GM18873 (cell line): ENCODE data around the gene DNAI4.
A peak's percentile ranks its signal among the peaks of the same experiment; 100 is the strongest.
"Not testable (repeated sequence)": the region's sequence is repeated elsewhere in the genome, so short reads cannot be mapped to it uniquely, and the experiment has no call there.

Source experiments
- ATAC-seq: cut with Tn5 transposase; IDR thresholded peaks from one replicate; pipeline ENCODE4 v1.9.1; 2021; ENCODE audit warnings: mild to moderate bottlenecking, moderate library complexity, moderate number of reproducible peaks; ENCODE audit not compliant: unreplicated experiment, low FRiP score

DNAI4 gene

DNA sequence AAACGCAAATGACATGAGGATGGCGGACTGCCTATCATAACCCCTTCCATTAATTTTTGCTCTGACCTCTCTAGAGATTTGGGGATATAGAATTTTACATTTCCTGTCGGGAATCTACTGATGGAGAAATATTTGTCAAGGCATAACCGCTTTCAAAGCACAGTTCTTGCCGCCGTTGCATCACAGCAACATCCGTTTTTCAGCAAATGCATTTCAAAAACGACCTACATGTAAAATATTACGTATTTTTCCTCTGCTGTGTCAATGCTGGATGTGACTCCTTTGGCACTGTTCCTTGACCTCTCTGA lies 5.0 kb upstream of the DNAI4 start:
- no peak for ATAC-seq

DNA sequence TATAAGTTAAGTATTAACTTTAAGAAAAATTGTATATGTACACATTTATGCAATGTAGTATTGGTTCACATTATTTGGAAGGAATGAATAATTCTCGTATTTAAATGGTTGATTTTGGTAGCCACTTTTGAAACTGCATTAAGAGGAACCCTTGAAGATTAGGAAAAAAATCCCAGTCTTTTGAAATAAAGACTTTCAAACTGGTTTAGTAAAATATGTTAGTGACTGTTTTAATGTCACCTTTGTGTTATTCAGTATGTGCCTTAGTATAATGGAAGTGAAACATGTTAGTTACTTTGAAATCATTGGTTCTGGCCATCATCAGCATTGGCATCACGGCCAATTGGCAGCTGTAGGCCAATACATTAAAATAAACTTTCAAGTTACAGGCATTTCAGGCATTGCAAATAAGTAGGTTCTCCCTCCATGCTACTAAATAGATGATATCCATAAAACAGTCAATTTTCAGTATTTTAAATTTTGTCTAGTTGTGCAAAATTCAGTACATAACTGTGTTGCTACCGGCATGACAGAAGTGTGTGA lies 4.6 kb upstream of the DNAI4 start:
- no peak for ATAC-seq

DNA sequence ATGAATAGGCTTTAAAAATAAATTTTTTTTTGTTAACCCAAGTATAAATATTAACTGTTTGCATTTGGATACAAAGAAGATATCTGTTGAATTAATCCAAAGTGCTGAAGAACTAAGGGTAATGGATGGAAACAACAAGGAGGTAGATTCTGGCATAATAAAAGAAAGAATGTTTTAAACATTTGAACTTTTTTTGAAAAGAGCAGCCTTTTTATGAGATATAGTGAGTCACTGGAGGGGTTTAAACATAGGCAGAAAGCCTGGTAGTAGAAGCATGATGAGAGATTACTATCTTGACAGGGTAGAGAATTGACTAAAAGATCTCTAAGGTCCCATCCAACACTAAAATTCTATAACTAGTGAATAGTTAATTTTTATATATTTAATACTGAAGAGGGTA lies 2.9 kb upstream of the DNAI4 start:
- no peak for ATAC-seq

DNA sequence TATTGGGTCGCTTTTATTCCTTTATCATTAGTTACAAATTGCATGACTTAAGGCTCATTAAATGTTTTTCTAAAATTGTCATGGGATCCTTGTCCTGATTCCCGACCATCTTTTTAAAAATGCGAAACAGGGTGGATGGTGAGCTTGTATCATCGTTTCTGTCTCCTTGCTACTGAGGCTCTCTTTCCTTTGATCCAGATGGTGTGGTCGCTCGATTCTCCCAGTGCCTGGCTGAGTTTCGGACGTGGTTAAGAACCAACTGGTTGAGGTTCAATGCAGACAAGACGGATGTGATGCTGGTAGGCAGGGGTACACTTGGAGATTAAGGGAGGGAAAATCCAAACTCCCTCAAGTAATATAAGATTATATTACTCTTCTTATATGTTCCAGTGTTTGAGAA lies 1.3 kb upstream of the DNAI4 start:
- ATAC-seq: no peak

DNA sequence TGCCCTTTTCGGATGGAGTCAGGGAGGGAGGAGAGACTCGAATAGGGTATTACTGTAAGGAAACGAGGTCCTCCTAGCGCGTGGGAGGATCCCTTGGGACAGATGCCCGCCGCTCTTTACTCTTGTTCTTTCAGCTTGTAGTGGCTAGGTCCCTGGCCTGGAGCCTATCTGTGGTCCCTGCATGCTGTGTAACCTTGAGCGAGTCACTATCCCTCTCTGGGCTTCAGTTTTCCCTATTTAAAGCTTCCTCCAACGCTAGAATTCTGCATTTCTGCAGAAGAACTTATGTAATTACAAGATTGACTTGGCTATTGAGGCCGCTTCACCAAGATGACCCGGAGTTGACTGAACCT lies 878 bp upstream of the DNAI4 start:
- ATAC-seq: peak; percentile 1

DNA sequence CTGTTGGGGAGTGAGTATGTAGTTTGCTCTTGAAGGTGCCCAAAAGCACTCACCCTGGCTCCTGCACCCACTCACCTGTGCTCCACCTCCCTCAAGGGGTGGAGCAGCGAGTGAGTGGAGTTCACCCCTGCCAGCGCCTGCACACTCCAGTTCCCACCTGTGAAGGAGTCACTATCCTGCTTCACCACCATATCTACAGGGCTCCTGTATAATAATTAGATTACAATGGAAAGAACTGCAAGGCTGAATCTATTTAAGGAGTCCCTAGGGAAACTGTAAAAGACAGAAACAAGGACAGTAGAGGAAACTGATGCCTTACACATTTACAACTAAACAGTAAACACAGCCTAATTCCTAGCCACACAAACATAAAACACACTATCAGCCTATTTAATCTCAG lies 4.1 kb downstream of the DNAI4 start:
- ATAC-seq: no peak

DNA sequence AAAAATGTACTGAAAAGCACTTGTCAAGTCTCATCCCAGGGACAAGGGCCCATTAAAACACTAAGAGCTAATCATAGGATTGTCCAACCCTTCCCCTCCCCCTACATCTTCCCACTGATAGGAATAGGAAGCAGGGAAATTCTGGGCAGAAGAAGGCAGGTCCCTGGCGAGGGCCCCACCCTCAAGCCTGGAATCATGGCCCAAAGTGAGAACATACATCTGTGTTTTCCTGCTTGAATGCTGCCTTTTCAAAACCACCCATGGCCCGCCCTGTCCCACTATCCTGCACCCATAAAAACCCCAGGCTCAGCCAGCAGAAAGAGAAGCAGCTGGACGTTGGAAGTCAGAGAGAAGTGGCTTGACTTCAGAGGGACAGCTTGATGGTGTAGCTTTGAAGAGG lies 4.8 kb downstream of the DNAI4 start:
- ATAC-seq: no peak

DNA sequence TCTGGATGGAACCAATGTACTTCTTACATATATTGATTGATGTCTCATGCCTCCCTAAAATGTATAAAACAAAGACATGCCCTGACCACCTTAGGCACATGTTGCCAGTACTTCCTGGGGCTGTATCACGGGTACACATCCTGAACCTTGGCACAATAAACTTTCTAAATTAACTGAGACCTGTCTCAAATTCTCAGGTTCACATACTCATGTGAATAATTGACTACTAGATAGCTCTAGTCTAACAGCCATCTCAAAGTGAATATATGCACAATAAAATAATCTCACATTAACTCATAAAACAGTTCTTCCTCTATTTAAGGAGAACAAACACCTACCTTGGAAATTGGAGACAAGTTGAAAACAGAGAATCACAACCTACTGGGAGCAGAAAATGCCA lies 5.6 kb downstream of the DNAI4 start:
- no peak for ATAC-seq

DNA sequence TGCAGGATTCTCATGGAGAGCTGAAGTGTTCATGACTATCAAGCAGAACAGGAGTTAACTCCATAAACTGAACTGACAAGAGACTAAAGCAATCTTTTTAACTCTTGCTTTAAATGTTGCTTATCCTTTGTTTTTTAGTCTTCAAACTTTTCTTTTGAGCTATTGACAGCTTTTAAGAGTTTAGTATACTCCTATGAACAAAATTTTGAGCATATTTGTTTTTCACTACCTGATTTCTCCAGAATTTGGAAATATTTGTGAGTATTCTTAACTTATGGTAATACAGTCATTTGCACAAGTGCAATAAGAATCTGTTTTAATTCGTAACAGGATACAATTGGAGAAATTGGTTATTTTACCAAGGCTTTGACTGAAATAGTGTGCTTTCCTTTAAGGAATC lies 7.2 kb downstream of the DNAI4 start:
- ATAC-seq: no peak

DNA sequence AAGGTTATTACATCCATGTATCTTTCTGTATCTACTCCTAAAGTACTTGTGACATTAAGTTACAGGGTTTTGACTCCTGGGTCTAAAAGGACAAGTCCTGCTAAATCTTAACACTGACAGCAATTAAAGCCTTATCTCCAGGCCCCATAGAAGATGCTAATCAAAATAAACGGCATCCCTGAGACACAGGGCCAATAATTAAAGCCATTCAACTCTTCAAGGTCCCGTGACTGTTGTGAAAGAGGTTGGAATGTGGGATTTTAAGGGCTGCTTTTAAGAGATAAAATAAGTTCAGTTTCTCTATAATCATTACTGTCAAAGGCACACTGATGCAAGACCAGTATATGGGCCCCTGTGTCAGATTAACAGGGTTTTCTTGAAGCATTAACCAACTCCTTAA lies 8.3 kb downstream of the DNAI4 start:
- no peak for ATAC-seq

DNA sequence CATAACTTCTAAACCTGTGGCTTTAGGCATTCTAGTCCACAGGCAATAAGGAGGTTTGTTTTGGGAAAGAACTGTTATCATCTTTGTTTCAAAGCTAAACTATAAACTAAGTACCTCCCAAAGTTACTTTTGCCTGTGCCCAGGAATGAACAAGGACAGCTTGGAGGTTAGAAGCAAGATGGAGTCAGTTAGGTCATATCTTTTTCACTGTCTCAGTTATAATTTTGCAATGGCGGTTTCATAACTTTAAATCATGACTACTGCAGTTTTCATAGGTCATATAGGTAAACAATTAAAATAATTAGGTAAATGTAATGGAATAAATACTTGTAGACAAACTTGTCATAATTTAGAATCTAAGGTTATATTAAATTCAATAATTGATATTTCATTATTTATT lies 9.5 kb downstream of the DNAI4 start:
- not testable (repeated sequence) for ATAC-seq

DNA sequence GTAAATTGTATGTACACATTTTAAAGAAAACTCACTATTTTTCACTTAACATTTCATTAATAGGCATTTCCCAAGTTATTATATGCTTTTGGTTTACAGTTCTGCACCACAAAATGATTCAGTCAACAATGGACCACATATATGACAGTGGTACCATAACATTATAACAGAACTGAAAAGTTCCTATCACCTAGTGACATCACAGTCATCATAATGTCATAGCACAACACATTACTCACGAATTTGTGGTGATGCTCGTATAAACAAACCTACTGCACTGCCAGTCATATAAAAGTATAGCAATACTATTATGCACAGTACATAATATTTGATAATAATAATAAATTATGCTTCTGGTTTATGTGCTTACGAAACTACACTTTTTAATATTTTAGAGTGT lies 30.9 kb downstream of the DNAI4 start:
- no peak for ATAC-seq

DNA sequence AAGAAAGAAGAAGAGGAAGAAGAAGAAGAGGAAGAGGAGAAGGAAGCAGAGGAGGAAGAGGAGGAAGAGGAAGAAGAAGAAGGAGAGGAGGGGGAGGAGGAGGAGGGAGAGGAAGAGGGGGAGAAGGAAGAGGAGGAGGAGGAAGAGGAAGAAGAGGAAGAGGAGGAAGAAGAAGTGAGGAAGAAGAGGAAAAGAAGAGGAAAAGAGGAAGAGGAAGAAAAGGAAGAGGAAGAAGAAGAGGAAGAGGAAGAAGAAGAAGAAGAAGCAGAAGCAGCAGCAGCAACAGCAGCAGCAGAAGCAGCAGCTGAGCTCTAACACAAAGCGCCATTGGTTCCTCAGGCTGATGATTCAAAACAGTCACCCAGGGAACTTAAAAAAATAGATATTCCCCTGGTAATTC lies 34.0 kb downstream of the DNAI4 start:
- ATAC-seq: no peak

DNA sequence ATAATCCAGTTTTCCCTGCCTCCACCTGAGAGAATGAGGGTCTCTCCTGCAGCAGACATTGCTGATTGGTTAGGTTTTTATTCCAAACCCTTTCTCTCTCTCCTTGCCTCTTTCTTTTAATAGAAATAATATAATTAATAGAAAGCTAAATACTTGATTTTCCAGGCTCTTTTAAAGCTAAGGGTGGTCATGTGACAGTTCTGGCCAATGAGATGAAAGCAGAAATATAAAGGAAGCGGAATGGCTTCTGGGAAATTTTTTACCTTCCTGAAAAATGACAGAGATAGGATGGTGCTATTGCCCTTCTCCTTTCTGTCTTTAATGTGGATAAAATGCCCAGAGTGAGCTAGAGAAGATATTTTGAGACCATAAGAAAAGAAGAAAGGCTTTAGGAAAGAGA lies 35.6 kb downstream of the DNAI4 start:
- ATAC-seq: no peak

DNA sequence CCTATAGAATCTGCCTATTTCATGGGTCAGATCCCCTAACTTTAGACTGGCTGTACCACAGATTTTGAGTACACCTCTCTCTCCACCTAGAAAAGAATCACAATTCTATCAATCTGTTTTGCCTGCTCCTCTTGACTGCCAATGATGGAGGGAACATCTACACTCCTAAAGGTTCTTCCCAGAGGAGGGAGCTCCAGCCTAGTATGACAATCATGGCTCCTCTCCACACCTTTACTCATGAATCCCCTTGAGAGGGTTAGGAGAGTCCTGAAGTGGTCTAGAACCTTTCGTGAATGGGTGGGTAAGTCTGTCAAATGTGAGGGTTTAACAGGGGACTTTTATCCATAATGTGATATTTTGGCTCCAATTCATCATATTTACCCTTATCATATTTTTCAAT lies 48.0 kb downstream of the DNAI4 start:
- no peak for ATAC-seq

DNA sequence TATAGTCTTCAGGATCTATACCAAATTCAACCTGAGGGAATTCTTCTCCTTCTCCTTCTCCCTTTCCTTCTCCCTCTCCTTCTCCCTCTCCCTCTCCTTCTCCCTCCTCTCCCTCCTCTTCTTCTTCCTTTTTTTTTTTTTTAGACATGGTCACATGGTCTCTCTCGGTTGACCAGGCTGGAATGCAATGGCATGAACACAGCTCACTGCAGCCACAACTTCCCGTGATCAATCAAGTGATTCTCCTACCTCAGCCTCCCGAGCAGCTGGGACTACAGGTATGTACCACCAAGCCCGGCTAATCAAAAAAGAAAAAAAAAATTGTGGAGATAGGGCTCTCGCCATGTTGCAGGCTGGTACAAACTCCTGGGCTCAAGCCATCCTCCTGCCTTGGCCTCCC lies 51.5 kb downstream of the DNAI4 start:
- ATAC-seq: no peak

DNA sequence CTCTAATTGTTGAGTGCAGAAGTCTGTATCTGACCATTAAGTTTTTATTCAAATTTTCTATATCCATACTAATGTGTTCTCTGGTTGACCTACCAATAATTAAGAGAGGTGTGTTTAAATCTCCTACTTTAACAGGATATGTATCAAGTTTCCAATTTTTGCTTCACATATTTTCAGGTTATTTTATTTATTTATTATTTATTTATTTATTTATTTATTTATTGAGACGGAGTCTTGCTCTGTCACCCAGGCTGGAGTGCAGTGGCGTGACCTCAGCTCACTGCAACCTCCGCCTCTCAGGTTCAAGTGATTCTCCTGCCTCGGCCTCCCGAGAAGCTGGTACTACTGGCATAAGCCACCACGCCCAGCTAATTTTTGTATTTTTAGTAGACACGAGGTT lies 52.6 kb downstream of the DNAI4 start:
- not testable (repeated sequence) for ATAC-seq

DNA sequence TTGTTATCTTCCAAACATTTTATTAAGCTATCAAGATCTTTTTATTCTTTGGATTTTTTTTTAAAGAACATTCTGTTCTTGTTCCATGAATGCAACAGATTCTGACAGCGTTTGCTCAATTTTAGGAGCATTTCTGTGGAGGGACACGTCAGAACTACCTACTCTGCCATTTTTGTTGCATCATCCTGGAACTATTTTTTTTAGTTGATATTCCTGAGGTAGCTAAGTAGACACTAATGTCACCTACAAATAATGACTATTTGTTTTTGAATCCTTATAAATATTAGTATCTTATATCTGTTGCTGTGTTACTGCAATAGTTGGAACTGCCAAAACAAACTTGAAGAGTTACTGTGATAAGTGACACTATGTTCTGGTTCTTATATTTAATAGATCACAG lies 57.2 kb downstream of the DNAI4 start:
- no peak for ATAC-seq

DNA sequence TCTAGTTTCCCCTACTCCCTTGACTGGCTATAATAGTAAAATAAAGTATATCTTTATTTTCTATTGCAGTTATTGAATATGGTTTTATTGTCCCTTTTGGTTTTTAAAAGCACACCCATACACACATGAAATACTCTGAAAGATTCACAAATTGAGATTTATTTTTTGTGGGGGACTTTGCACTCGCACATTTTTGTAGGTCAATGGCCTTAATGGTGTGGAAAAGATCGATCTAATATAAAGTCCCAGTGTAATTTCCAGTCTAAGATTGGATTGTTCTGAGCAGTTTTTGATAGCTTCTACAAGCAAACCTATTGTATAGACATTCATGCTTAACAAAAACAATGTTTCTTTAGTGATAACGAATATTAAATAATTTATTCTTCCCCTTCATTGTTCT lies 64.1 kb downstream of the DNAI4 start:
- ATAC-seq: no peak

DNA sequence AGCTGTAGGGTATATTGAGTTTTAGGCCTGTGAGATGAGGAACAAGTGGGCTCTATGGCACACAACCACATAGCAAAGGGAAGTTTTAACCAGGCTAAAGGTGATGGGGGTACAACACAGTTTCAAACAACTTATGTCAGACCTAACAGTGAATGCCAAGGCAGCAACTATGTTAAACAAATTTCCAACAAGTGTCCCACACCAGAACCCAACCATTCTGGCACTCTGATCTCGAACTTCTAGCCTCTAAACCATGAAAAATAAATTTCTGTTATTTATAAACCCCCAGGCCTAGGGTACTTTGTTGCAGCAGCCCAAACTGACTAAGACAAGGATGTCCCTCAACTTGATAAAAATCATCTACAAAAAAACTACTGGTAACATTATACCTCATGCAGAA lies 71.3 kb downstream of the DNAI4 start:
- ATAC-seq: no peak

DNA sequence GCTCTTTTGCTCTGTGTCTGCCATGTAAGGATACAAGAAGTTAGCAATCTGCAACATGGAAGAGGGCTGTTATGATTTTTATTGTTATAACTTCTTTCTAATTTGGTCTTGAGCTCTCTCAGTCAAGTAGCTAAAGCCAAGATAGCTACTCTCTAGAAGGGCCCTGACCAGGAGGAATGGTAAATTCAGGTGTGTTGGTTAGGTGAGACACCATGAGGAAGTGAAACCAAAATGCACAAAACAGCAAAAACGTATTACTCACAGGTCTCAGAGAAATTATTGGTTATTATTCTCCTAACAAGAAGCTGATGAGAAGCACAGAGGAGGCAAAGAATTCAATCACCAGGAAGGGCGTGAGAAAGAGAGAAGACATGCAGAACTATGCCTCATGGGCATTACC lies 71.8 kb downstream of the DNAI4 start:
- no peak for ATAC-seq

DNA sequence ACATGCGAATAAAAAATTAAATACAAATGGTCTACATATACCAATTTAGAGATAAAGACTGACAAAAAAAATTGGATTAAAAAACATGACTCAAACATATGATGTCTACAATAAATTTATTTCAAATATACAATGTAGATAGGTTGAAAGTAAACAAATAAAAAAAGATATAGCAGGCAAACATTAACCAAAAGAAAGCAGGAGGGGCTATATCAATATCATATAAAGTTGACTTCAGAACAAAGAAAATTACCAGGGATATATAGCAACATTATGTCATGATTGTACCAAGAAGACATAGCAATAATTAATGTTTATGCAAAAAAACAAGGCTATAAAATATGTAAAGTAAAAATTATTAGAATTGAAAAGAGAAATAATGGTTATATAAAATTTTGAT lies 73.7 kb downstream of the DNAI4 start:
- ATAC-seq: no peak

DNA sequence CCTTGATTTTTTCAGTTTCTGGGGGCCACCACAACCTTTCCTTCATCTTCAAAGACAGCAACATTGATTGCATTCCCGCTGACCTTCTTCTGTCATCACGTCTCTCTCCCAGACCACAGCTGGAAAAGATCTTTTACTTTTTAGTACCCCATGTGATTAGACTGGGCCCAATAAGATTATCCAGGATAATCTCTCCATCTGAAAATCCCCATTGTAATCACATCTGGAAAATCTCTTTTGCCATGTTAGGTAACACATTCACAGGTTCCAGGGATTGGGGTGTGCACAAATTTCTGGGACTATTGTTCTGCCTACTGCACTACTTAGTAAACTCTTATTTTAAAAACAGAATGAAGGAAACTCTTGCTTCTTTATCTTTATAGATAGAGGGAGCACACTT lies 76.5 kb downstream of the DNAI4 start:
- no peak for ATAC-seq

DNA sequence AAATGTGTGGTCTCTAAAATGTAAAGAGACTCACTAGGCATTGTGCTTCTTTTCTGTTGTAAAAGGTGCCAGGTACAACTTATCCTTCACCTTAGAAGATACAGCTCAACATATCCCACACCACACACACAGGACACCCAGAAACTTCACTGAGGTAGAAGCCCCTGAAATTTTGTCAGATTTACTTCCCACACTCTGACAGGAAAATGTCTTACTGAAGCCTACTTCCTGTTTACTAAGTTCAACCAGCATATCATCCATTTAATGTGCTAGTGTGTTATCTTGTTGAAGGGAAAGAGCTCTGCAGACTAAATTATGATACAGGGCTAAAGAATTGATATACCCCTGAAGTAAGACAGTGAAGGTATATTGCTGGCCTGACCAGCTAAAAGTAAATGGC lies 83.7 kb downstream of the DNAI4 start:
- no peak for ATAC-seq
